HUES64 (cell line): ENCODE data around the gene ZNF780B.

Experiments used
- H3K27ac ChIP-seq: 2 replicates; pipeline ENCODE4 v1.7.0; 2013; ENCODE audit warnings: low read depth, low read length, inconsistent platforms
- H3K27me3 ChIP-seq: 2 replicates; pipeline ENCODE4 v1.6.1; 2013; ENCODE audit warnings: mild to moderate bottlenecking, low read length; ENCODE audit not compliant: insufficient read depth
- H3K36me3 ChIP-seq: 2 replicates; pipeline ENCODE4 v1.6.1; 2013; ENCODE audit warnings: mild to moderate bottlenecking, low read length; ENCODE audit not compliant: insufficient read depth
- H3K4me1 ChIP-seq: 2 replicates; pipeline ENCODE4 v1.6.1; 2013; ENCODE audit warnings: mild to moderate bottlenecking, low read length, moderate library complexity; ENCODE audit not compliant: insufficient read depth
- H3K4me3 ChIP-seq: 2 replicates; pipeline ENCODE4 v1.5.1; 2013; ENCODE audit warnings: mild to moderate bottlenecking, low read length, moderate library complexity
- H3K9ac ChIP-seq: 2 replicates; pipeline ENCODE4 v1.6.1; 2013; ENCODE audit warnings: mild to moderate bottlenecking, low read depth, low read length
- H3K9me3 ChIP-seq: 2 replicates; pipeline ENCODE4 v1.6.1; 2013; ENCODE audit warnings: low read depth, low read length; ENCODE audit not compliant: insufficient read depth
- WGBS: fragments of 150-250, 120-280 bp; methylation state at CpG from one replicate; pipeline ENCODE4 v1.1.7; 2013; ENCODE audit warnings: missing lambda C conversion rate; 5-methylcytosine and 5-hydroxymethylcytosine counted together

Gene ZNF780B

DNA sequence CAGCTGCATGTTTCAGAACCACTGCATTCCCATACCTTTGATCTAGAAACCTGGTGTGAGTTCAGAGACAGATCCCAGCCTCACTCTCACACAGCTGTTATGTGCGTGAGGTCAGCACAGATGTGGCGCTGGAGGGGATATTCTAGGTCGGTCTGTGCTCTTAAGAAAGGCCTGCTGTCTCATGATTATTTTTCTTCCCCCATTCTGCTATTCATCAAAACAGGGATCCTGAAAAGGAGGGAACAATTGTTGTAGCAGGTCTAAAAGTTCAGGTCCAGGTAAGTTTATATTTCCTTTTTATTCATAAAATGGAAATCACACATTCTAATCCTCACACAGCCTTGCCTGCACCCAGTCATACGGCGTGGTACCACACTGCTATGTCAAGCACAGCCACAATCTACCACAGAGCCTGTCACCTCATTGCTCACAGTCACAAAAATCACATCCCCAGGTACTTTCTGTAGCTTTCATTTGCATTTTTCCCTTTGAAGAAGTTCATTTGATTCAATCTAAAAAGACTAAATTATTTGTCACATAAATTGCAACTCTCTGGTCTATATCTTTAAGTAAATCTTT, 58.3 kb downstream of the ZNF780B start:
- H3K4me3 ChIP-seq, result peak overlapping the region; percentile 92
- H3K9me3 ChIP-seq, result peaks cover 16% of the 10 kb centered on the region
- WGBS, result 88% methylated on average over 4 of the region's 5 CpGs
- H3K4me1 ChIP-seq, result no peaks in the 10 kb centered on the region
- peak overlapping the region; percentile 79 for H3K9ac ChIP-seq
- no peak overlapping the region for H3K27ac ChIP-seq
- H3K27me3 ChIP-seq, result no peaks in the 10 kb centered on the region
- no peaks in the 10 kb centered on the region for H3K36me3 ChIP-seq

DNA sequence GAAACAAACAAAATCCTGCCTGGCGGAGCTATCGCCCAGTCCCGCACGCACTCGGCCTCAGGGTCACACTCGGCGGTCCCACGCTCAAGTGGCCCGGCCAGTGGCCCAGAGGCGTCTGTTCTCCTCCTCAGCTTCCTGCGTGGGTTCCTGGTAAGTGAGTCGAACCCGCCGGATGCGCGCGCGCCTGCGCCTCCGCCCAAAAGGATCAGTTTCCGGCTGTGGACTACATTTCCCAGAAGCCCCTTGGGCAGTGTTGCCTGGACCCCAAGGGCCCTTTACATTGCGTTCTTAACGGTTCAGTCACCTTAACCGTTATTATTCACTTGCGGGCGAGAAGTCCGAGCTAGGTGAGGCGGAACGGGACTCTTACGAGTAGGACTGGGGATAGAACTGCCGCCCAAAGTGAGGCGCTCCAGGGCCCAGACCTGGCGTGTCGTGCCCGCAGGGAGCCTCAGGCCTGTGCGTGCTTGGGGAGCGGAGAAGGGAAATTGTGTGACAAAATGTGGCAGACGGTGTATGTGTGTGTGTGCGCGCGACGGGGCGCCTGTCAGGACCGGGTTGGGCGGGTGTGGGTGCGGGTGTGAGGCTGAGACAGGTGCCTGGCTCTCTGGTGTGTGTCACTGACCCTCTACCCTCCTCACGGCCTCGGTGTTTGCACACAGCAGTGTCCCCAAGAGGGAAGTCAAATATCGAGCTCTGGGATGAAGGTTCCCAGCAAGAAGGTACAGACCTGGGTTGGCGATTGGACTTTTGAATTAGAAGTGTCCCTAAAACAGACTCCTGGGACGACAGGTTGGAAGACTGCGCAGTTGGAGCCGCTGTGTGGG, 59.0 kb downstream of the ZNF780B start, which contains the start of gene ZNF546:
Gene ZNF546 (plus strand): TSS at position 250 of the 827 bp plus-strand sequence. CDS start 1,267 bp downstream, outside the sequence.
- Histone ChIP-seq H3K9ac (peak within 1 kb of the TSS; percentile 79), H3K4me1 (no peaks in the 10 kb centered on the region), H3K9me3 (peaks cover 16% of the 10 kb centered on the region), H3K27ac (no peak within 1 kb of the TSS), H3K4me3 (peak within 1 kb of the TSS; percentile 92), H3K36me3 (no peaks in the 10 kb centered on the region), H3K27me3 (no peaks in the 10 kb centered on the region)
- WGBS, result 7% methylated on average over 53 of the region's 53 CpGs

DNA sequence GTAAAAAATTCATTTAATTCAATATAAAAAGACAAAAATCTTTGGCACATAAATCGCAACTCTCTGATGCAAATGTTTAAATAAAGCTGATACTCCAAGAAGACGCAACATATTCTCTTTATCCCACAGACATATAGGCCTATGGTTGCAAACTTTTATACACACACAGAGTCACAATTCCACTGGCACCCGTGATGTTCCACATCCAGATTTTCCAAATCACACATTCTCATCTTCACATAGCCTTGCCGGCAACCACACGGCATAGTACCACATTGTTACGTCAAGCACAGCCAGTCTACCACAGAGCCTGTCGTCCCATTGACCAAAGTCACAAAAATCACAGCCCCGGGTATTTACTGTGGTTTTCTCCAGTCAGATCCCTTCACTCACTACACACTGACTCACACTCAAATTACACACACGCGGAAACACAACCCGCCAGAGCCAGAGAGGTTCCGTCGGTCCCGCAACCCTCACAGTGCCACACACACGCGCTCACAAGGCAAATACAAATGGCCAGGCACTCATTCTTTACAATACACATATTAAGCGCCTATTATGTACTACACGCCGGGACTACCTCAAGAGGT, 59.7 kb downstream of the ZNF780B start:
- H3K27ac ChIP-seq, result no peak overlapping the region

DNA sequence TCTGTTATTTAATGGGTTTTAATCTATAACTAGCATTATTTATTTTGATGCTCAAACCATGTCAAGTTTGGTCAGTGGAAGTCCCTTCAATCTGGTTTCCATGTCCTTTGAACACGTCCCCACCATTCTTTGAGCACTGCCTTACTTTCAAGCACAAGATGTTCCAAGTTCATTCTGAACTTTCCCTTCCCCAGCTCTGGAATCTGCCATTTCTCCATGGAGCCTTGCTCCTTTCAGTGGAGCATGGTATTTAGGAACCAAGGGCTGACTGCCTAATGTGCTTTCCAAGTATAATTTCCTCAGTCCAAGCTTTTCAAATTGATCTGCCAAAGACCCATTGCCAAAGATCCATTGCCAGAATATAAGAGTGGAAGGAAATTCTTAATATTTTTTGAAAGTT, 60.2 kb downstream of the ZNF780B start:
- Histone ChIP-seq H3K36me3 (no peaks in the 10 kb centered on the region), H3K4me3 (peak overlapping the region; percentile 92), H3K9me3 (peaks cover 16% of the 10 kb centered on the region), H3K27me3 (no peaks in the 10 kb centered on the region), H3K27ac (no peak overlapping the region), H3K4me1 (no peaks in the 10 kb centered on the region), H3K9ac (no peak overlapping the region)
- WGBS, result 85% methylated on average over 1 of the region's 1 CpG

More for the DNA sequence above, 59.7 kb downstream of the ZNF780B start:
- 10% methylated on average over 19 of the region's 19 CpGs for WGBS
- peak overlapping the region; percentile 79 for H3K9ac ChIP-seq
- no peaks in the 10 kb centered on the region for H3K27me3 ChIP-seq
- H3K4me3 ChIP-seq, result peak overlapping the region; percentile 92
- H3K36me3 ChIP-seq, result no peaks in the 10 kb centered on the region
- H3K4me1 ChIP-seq, result no peaks in the 10 kb centered on the region
- H3K9me3 ChIP-seq, result peaks cover 16% of the 10 kb centered on the region

DNA sequence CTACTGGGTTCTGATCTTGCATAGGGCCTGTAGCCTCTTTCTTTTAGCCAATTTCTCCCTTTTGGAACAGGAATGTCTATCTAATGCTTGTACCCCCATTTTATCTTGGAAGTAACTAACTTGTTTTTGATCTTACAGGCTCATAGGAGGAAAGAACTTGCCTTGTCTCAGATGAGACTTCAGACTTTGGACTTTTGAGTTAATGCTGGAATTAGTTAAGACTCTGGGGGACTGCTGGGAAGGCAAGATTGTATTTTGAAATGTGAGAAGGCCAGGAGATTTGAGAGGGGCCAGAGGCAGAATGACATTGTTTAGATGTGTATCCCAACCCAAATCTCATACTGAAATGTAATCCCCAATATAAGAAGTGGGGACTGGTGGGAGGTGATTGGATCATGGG, 61.7 kb downstream of the ZNF780B start:
- no peaks in the 10 kb centered on the region for H3K27me3 ChIP-seq
- H3K4me1 ChIP-seq, result no peaks in the 10 kb centered on the region
- H3K9ac ChIP-seq, result no peak overlapping the region
- no peak overlapping the region for H3K4me3 ChIP-seq
- no peak overlapping the region for H3K27ac ChIP-seq
- peaks cover 16% of the 10 kb centered on the region for H3K9me3 ChIP-seq
- H3K36me3 ChIP-seq, result no peaks in the 10 kb centered on the region

DNA sequence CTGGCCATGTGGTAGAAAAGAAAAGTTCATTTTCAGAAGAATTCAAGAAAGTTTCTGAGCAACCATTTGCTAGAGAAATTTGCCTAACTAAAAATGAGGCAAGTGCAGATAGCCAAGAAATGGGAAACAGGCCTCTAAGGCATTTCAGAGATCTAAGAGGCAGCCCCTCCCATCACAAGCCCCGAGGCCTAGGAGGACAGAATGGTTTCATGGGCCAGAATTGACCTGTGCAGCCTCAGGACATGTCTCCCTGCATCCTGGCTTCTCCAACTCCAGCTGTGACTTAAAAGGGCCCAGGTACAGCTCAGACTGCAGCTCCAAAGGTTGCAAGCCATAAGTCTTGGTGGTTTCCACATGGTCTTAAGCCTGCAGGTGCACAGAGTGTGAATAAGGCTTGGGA, 62.4 kb downstream of the ZNF780B start:
- no peaks in the 10 kb centered on the region for H3K4me1 ChIP-seq
- no peak overlapping the region for H3K9ac ChIP-seq
- H3K27me3 ChIP-seq, result no peaks in the 10 kb centered on the region
- WGBS, result 95% methylated on average over 1 of the region's 1 CpG
- no peak overlapping the region for H3K27ac ChIP-seq
- peaks cover 16% of the 10 kb centered on the region for H3K9me3 ChIP-seq
- H3K36me3 ChIP-seq, result no peaks in the 10 kb centered on the region
- no peak overlapping the region for H3K4me3 ChIP-seq

DNA sequence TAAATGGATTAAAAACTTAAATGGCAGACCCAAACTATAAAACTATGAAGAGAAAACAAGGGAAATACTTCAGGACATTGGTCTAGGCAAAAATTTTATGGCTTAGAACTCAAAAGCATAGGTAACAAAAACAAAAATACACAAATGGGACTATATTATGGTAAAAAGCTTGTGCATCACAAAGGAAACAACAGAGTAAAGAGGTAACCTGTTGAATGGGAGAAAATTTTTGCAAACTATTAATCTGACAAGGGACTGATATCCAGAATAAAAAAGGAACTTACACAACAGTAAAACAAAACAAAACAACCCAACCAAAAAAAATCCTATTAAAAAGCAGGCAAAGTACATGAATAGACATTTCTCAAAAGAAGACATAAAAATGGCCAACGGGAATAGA, 68.4 kb downstream of the ZNF780B start:
- 100% methylated on average over 1 of the region's 1 CpG for WGBS
- Histone ChIP-seq H3K9ac (no peak overlapping the region), H3K9me3 (peaks cover 20% of the 10 kb centered on the region; the same call in 1 of the 2 replicates)

DNA sequence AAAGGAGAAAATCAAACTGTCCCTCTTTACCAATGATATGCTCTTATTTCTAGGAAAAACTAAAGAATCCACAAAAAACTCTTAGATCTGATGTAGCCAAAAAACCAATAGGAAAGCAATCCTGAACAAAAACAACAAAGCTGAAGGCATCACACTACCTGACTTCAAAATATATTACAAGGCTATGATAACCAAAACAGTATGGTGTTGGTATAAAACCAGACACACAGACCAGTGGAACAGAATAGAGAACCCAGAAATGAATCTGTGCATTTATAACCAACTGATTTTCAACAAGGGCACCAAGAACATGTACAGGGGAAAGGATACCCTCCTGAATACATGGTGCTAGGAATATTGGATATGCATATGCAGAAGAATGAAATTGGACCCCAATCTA, 68.9 kb downstream of the ZNF780B start:
- no peaks in the 10 kb centered on the region for H3K27me3 ChIP-seq
- peaks cover 19% of the 10 kb centered on the region for H3K36me3 ChIP-seq
- H3K4me3 ChIP-seq, result no peak overlapping the region
- H3K4me1 ChIP-seq, result no peaks in the 10 kb centered on the region
- peaks cover 20% of the 10 kb centered on the region; the same call in 1 of the 2 replicates for H3K9me3 ChIP-seq
- H3K27ac ChIP-seq, result no peak overlapping the region
- H3K9ac ChIP-seq, result no peak overlapping the region

More for the DNA sequence above, 68.4 kb downstream of the ZNF780B start:
- Histone ChIP-seq H3K27ac (no peak overlapping the region), H3K27me3 (no peaks in the 10 kb centered on the region), H3K4me3 (no peak overlapping the region), H3K4me1 (no peaks in the 10 kb centered on the region), H3K36me3 (peaks cover 14% of the 10 kb centered on the region)

DNA sequence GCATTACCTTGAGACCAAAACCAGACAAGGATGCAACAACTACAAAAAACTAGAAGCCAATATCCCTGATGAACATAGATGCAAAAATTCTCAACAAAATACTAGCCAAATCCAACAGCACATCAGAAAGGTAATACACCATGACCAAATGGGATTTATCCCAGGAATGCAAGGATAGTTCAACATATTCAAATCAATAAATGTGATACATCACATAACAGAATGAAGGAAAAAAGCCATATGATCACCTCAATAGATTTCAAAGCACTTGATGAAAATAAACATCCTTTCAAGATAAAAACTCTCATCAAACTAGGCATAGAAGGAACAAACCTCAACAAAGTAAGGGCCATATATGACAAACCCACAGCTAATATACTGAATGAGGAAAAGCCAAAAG, 69.4 kb downstream of the ZNF780B start:
- Histone ChIP-seq H3K9ac (no peak overlapping the region), H3K4me3 (no peak overlapping the region), H3K4me1 (no peaks in the 10 kb centered on the region), H3K36me3 (peaks cover 23% of the 10 kb centered on the region), H3K27ac (no peak overlapping the region), H3K27me3 (no peaks in the 10 kb centered on the region), H3K9me3 (peaks cover 20% of the 10 kb centered on the region; the same call in 1 of the 2 replicates)

DNA sequence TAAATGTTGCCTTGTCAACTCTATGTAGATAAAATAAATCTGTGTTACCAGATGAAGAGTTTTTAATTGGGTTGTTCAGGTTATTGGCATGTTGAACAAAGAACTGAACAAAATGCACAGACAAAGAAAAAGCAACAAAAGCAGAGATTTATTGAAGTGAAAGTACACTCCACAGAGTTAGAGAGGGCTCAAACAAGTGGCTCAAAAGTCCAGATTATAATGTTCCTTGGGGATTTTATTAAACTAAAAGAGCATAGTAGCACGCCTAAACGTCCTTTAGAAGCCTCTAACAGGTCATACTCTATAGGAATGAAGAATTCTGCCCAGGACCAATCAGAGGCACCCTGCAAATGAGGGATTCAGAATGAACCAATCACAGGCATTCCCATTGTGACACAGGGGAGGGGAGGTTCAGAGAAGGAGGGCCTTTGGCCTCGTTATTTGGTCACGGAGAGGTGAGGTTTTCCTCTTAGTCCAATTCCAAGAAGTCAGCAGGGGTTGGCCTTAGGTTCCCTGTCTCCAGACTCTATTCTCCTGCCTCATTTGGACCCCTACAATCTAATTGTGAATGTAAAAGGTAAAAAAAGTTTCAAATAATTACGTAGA, 72.2 kb downstream of the ZNF780B start:
- Histone ChIP-seq H3K27me3 (no peaks in the 10 kb centered on the region), H3K27ac (no peak overlapping the region), H3K9ac (no peak overlapping the region), H3K4me1 (no peaks in the 10 kb centered on the region), H3K9me3 (peaks cover 20% of the 10 kb centered on the region; the same call in 1 of the 2 replicates), H3K36me3 (peaks cover 51% of the 10 kb centered on the region), H3K4me3 (no peak overlapping the region)
- 96% methylated on average over 5 of the region's 5 CpGs for WGBS

DNA sequence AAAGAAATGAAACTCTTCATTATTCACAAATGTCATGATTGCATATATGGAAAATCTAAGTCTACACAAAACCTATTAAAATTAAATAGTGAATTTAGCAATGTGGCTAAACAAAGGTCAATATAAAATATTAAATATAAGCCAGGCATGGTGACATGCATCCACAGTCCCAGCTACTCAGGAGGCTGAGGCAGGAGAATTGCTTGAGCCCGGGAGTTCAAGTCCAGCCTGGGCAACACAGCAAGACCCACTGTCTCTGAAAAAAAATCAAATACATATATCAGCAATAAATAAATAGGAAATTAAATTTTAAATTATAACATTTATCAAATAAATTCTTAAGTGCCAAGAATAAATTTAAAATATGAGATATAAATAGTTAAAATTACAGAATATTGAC, 73.1 kb downstream of the ZNF780B start:
- no peaks in the 10 kb centered on the region for H3K4me1 ChIP-seq
- no peak overlapping the region for H3K9ac ChIP-seq
- H3K27me3 ChIP-seq, result no peaks in the 10 kb centered on the region
- H3K27ac ChIP-seq, result no peak overlapping the region
- peaks cover 60% of the 10 kb centered on the region for H3K36me3 ChIP-seq
- H3K9me3 ChIP-seq, result peaks cover 18% of the 10 kb centered on the region; the same call in 1 of the 2 replicates
- H3K4me3 ChIP-seq, result no peak overlapping the region
- WGBS, result 100% methylated on average over 1 of the region's 1 CpG
